GM18858 (cell line): ENCODE results near the gene TOPAZ1.

Experiments used
- ATAC-seq: cut with Tn5 transposase; IDR thresholded peaks from one replicate; pipeline ENCODE4 v1.9.1; 2021; ENCODE audit not compliant: unreplicated experiment

Gene TOPAZ1

DNA sequence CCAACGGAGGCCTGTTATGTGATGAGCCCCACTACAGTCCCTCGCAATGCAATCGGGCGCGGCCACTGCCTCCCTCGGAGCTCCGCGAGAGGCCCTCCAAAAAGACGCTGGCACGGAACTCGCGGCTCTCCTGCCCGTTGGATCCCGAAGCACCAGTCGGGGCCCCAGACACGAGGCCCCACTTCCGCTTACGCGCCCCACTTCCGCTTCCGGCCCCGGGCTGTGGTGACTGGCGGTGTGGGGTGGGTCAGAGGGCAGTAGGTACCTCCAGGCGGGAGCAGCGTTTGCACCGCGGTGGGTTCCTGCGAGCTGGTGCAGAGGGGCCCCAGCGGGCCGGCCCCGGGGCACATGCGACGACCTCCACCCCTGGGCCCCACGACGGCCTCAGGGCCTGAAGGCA lies at the start of gene TOPAZ1:
Gene TOPAZ1 (plus strand): TSS at position 181 of the 400 bp plus-strand sequence. CDS start 168 bp downstream, at position 349.
- ATAC-seq, result no peak

DNA sequence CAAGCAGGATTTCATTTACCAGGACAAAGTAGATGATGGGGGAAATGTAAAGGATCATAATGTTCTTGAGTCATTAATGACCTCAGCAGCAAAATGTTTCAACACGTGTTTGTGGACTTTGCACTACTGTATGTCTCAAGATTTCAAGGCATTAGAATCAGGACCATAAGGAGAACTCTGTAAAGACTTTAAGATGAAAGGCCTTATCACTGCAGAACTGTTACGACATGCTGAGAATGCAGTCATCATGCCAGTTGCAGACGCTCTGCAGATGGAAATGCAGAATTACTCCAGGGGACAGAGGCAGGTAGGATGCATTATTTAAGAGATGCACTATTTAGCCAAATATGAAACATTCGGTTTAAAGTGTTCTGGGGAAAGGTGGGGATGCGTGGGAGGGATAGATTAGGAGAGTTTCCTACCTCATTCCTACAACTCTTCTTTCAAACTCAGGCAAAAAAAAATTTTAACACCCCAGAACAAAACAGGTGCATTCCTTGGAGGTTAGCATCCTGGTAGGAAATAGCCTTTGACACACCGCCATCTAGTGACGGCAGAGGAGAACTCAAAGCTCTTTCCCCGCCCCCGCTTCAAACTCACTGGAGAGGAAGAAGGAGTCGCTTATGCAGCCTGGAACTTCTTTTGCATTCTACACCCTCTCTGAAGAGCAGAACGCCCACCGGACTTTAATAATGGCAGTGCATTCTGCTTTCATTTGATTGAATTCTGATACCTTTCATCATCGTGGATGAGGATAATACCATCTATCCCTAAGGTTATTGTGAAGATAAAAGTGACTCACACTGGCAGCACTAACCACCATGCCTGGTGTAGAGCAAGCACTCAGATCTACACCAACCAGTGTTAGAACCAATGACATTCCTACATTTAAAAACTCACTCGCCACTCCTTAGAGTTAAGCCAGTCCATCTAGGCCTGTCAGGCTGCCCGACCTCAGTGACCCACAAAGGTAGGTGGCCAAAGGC lies 43.1 kb upstream of the TOPAZ1 start:
- no peak for ATAC-seq

DNA sequence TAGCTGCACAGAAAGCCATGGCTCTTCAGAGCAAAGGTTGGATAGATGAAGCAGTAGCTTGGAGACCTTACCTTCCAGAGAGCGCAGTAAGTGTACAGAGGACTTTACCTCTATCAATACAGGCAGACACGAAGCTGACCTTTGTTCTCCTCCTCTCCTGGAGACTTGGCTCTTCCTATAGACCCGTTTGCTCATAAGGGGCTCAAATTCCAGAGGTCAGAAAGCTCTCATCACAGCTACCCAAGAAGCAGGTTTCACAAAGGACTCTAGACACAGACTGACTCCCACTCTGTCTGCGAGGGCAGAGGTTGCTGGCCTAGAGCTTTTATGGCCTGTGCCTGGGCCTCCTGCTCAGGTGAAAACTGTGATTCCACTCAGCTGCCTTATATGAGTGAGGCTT lies 35.4 kb upstream of the TOPAZ1 start:
- no peak for ATAC-seq

DNA sequence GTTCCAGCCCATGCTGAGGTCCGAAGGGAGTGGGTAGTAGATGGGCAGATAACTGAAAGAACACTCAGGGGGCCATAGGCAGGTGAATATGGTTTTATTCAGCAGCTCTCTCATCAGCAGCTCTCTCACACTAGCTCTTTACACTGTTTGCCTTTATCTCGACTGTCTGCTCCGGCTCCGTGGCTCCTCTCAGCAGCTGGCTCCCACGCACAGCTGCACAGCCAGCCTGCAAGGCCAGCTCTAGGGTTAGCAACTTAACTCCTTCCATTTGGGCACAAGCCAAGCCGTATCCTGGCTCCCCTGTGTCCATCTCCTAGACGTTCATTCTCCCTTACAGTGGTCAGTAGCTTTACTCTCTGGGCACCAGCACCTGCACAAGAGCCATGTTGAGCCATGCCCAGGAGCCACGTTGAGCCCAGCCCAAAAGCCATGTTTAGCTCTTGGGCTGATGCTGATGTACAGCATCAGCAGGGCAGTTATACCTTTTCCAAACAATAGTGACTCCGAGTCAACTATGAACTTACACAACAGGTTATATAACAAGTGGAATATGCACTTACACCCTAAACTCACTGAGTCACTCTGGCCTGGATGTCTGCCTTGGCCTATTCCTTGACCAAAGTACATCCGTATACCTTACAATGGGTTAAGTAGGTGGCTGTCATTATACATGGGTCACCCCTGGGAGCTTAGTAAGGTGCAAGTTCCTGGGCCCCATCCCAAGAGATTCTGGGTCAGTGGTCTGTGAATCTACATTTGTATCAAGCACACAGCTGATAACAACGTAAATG lies 34.6 kb upstream of the TOPAZ1 start:
- ATAC-seq, result no peak

DNA sequence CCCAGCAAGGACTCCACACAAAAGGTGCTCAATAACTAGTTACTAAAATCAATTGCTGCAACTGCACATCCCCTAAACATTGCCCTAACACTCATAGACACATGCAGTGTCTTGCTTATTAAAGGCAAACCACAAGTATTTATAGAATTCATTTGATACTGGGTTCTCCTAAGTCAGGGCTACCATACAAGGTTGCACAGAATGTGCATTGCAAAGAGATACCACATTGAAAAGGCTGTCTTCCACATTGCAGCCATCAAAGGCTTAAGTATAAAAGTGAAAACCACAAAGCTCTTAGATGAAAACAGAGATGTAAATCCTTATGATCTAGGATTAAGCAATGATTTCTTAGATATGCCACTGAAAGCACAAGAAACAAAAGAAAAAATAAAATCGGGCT lies 33.6 kb upstream of the TOPAZ1 start:
- no peak for ATAC-seq

DNA sequence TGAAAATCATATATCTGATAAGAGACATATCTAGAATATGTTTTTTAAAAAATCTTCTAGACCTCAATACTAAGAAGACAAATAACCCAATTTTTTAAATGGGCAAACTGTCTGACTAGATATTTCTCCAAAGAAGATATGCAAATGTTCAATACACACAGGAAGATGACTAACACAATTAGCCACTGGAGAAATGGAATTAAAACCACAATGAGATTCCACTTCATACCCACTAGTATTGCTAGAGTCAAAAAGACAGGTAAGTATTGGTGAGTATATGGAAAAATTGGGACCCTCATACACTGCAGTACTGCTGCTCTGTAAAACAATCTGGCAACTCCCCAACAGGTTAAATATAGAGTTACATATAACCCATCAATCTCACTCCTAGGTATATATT lies 33.1 kb upstream of the TOPAZ1 start:
- no peak for ATAC-seq

DNA sequence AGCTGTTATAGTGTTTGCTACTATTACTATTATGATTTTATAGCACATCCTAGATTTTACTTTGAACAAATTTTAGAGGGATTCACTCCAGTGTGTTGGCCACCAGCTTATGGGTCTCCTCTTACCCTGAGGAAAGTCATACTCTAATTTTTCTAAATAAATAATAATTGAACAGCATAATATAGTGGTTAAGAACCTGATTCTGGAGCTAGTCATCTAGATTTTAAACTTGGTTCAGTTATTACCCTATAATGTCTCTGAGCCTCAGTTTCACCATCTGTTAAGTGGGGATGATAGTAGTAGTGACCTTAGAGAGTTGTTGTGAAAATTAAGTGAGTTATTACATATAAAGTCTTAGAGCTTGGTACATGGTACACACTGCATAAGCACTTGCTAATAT lies 30.7 kb upstream of the TOPAZ1 start:
- no peak for ATAC-seq

DNA sequence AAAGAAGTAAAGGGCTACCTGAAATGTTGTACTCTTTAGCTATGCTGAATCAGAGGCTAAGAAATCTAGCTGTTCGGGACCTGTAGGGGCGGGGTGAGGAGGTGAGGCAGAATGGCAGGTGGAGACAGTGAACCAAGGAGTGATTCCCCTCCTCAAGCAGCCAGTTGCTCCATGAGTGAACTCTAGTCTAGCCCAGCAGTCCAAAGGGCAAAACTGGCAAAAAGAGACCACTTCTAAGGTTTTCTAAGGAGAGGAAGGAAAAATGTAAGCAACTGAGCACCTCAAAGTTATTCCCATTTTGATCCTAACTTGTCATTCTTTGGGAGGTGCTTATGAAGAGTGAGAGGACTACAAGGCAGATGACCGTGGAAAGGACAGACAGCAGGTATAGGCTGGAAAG lies 19.3 kb upstream of the TOPAZ1 start:
- ATAC-seq, result no peak

DNA sequence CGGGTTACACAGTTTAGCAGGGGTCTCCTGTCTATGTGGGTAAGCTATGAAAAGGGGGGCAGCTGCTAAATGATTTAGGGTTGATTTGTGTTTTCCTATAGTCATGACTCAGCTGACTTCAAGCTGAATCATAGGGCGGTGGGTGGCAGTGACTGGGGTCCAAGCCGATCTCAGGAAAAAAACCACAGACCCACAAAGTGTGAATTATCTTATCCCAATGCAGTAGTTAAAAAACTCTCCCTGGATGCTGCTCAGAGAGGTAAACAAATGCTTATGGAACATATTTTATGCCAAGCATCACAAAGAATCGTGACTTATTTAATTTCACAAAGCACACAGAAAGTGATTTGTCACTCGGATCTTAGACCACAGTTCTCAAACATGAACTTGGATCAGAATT lies 18.4 kb upstream of the TOPAZ1 start:
- no peak for ATAC-seq

DNA sequence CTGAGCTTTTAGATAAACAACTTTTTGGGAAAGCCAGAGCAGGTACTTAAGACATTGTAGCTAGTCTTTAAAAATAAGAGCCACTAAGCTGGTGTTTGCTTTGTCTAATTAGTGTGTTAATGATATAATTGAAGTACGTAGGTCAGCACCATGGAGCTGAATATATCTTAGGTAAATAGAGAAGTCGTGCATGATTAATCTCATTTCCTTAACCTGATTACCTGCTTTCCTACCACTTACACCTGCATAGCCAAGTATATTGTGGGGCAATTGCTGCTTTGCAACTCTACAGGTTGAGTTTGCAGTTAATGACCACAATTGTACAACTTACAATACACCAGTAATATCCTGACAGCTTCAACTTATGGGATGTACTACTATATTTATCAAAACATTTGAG lies 17.6 kb upstream of the TOPAZ1 start:
- ATAC-seq, result no peak

DNA sequence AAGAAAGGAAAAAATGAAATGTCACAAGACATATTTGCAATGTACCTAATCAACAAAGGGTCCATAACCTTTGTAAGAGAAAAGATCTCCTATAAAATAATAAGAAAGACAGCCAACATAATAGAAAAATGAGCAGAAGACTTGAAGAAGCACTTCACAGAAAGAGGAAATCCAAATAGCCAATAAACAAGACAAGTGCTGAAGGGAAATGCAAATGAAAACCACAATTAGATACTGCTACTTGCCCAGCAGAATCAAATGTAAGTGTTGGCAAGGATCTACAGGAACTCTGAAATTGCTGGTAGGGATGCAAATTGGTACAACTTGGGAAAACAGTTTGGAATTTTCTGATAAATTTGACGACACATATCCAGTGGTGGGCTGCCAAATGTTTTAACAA lies 15.1 kb upstream of the TOPAZ1 start:
- no peak for ATAC-seq

DNA sequence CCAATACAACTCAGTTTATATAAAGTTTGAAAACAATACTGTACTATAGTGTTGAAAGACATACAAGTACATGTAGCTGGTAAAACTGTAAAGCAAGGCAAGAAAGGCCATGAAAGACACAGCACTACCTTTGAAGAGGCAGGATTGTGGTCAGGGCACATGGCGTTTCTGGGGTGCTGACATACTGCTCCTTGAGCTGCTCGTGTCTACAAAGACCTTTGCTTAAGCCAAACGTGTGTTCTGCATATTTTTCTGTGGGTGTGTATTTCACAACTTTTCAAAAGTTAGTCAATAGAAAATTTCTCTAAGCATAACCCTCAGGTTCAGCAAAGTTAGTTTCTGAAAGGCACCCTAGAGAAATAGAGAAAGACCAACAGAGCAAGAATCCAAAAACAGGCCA lies 14.1 kb upstream of the TOPAZ1 start:
- no peak for ATAC-seq

DNA sequence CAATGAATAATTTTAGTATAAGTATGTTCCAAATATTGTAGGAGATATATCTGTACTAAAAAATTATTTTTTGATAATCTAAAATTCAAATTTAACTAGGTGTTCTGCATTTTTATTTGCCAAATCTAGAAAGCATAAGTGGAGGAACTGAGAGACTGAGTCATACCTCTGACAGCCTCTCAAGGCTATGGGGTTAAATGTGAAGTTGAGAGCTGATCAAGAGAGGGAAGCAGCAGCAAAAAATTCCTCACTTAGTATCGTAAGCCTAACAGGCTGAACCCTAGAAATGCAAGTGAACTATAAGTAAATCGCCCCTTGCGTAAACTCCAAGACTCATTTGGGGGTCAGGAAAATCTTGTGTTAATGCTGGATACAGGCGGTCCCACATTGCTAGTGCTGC lies 12.8 kb upstream of the TOPAZ1 start:
- no peak for ATAC-seq

DNA sequence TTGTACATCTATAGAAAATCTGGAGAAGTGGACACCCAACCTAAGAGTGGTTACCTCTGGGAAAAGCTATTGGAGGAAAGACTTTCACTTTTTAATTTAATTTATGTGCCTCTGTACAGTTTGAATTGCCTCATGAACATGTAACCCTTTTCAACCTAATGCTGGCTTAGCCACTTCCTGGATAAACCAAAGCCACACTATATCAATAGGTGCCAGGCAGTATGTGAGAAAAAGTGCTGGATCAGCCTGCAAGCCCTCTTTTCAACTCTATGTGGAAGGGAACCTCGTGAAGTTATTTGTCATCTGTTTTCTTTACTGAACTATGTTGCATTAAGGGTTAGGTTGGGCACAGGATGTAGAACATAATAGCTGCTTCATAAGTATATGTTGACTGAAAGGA lies 9.3 kb upstream of the TOPAZ1 start:
- no peak for ATAC-seq

DNA sequence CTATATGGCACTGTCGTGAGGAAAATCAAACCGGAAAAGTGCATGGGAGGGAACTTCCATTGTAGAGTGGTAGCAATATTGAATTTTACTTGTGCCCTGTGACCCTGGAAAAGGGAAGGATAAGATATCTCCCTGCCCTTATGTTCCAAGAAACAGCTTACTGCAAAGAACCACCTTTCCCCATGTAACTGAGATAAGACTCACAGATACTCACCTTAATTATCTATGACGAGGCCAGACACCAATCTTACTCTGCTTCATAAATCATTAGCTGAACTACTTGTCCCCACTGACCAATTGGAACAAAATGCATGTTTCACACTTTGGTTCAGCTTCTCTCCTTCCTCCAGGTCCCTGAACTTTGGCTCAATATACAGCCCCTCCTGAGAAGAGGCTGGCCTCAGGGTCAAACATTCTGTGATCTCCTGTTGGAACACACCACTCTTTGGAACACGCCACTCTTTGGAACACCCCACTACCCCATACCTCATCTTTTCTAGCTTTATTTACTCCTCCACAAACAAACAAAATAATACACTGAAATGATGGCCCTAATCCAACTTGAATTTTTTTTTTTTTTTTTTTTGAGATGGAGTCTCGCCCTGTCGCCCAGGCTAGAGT lies 6.9 kb upstream of the TOPAZ1 start:
- no peak for ATAC-seq

DNA sequence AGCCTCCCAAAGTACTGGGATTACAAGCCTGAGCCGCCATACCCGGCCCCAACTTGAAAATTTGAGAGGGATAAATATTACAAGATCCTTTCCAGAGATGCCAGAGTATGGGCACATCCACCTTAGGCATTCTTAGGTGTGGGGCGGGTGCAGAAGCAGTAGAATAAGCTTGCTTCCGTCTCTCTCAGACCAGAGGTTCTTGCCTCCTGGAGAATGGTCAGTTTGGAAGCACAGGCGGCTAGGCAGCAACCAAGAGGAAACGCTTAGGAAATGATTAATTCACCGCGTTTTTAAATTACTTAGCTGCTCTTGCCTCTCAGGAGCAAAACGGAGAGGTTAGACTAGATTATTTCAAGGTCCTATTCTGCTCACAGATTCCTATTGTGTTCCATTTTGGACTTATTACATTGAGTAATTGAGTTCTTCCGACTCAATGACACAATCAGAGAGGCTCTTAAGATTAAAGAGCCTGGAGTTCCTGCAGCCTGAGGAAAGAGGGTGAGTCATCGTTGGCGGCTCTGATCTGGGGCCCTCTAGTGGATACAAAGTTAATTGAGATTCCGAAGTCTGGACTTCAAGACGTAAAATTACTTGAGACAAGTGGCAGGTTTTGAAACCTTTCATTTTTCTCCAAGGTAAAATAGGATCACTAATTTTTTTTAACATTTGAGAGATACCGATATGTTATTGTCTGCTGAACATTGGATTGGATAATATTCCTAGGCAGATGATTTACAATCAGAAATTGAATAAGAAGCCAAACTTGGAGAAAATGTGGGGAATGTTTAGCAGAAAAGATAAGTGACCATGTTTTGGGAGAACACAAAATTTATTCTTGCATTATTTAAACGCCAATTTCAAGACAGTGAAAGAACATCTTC lies 5.8 kb upstream of the TOPAZ1 start:
- no peak for ATAC-seq

DNA sequence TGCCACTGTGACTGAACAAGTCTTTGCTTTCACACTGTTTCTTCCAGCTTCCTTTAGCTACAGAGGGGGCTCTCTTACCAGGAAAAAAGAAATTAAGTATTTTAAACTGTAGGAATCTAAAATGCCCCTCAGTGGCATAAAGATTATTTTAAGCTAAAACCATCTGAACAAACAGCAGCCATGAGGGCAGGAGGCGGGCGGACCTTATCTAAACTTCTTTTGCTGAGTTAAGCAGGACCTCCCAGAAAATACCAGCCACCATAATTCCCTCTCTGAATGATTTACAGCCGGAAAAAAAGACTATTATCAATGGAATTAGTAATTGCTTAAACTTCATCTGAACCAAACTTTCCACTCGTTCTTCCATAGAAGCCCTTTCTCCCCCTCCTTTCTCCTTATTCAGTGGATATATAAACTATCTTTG lies 5.2 kb upstream of the TOPAZ1 start:
- no peak for ATAC-seq

DNA sequence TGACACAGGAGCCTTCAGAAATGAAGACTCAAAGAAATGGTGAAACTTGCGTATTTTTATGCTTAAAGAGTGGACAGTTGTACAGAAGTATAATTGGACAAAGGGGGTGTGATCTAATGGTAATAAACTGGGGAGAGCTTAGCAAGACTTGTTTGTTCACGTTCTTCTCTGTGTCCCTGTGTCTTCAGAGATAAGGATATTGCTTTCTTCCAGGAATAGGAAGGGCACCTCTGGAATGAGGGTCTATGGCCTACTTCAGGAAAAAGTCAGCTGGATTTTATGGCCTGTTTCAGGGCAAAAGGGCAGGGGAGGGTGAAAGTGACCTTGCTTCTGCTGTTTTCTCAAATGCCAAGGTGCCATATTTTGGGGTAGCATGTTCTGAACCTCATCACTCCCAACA lies 4.5 kb upstream of the TOPAZ1 start:
- no peak for ATAC-seq

DNA sequence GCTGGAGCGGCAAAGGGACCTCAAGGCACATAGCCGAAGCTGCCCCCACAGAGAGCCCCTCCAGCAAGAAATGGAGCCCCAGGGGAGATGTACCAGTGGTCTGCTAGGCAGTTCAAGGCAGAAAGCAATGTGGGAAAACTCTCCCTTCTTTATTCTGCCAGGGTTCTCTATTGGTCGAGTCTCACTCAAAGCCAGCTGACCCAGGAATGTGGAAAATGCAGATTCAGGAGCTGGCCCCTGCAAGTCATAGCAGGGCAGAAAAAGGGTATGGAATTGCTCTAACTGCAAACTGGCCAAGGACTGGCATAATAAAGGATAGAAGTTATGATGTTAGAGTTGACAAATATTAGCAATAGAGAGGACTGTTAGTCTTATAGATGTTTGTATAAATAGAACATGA lies 4.0 kb upstream of the TOPAZ1 start:
- no peak for ATAC-seq

DNA sequence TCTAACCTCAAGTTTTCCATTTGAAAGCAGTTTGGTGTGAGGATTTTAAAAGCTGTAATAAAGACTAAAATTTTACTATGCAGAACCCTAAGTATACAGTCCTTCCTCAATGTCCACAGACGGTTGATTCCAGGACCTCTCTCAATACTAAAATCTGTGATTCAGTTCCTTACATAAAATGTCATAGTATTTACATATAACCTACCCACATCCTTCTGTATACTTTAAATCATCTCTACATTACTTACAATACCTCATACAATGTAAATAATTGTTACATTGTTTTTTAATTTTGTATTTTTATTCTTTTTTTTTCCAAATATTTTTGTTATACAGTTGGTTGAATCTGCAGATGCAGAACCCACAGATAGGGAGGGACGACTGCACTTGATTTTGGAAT lies 2.8 kb upstream of the TOPAZ1 start:
- ATAC-seq, result no peak

DNA sequence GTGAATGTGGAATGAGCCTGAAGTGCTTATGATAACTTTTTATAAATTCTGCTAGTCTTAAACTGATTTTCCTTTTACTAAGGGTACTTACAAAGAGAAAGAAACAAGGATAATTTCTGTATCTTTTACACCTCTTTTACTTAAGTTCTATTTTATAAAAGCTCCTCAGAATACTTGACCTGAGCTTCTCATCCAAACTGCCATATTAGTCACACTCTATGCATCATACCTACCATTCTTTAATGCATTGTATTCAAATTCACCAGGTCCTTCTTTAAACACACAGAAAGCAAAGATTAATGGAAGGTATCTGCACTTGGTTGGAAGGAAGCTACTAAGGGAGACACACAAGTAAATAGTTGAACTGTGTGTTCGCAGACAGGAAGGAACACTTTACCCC lies 1.6 kb upstream of the TOPAZ1 start:
- ATAC-seq, result no peak
